Measurements from ENCODE around the gene KCTD5. TPM values are rescaled to one million over a fixed set of nuclear protein-coding genes. Genes with fewer than 3 reads are reported as not detected.

KCTD5 gene
- total RNA-seq, 6 experiments from 2014 or later = 7.3 to 22.8 (median 11.1) TPM

GRCh38 chr16:2708955-2709587 lies 26.7 kb downstream of the KCTD5 start:
- peak in 1 of 3 donors; percentile 17 for DNase-seq
- WGBS (ENCODE audit: insufficient coverage, low coverage, low lambda C conversion rate, missing lambda C conversion rate) = 91% methylated on average over 12 of the region's 22 CpGs
- Histone ChIP-seq H3K36me3 (peaks cover 0 to 25% (median 8%) of the 10 kb centered on the region in 4 donors), H3K27me3 (no peaks in the 10 kb centered on the region), H3K4me3 (no peak overlapping the region), H3K27ac (no peak overlapping the region), H3K9me3 (no peaks in the 10 kb centered on the region), H3K4me1 (peaks cover 0 to 1% (median 0%) of the 10 kb centered on the region in 4 donors)
- ATAC-seq = no peak
- intact Hi-C loops (cut with DNase I) = no loop called here
- no peak for TF ChIP-seq POLR2A (IDR thresholded peaks at IDR 0.05)
- TF ChIP-seq, protein P1, sequence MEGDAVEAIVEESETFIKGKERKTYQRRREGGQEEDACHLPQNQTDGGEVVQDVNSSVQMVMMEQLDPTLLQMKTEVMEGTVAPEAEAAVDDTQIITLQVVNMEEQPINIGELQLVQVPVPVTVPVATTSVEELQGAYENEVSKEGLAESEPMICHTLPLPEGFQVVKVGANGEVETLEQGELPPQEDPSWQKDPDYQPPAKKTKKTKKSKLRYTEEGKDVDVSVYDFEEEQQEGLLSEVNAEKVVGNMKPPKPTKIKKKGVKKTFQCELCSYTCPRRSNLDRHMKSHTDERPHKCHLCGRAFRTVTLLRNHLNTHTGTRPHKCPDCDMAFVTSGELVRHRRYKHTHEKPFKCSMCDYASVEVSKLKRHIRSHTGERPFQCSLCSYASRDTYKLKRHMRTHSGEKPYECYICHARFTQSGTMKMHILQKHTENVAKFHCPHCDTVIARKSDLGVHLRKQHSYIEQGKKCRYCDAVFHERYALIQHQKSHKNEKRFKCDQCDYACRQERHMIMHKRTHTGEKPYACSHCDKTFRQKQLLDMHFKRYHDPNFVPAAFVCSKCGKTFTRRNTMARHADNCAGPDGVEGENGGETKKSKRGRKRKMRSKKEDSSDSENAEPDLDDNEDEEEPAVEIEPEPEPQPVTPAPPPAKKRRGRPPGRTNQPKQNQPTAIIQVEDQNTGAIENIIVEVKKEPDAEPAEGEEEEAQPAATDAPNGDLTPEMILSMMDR (IDR thresholded peaks at IDR 0.05) = no peak

- WGBS (ENCODE audit: insufficient coverage, low coverage, low lambda C conversion rate, missing lambda C conversion rate) = no CpG with 5 or more reads among the region's 10 CpGs
- TF ChIP-seq POLR2A (IDR thresholded peaks at IDR 0.05) = no peak
- TF ChIP-seq, protein P1 (IDR thresholded peaks at IDR 0.05) = no peak
- Histone ChIP-seq H3K4me1 (no peaks in the 10 kb centered on the region), H3K27ac (no peak overlapping the region), H3K9me3 (no peaks in the 10 kb centered on the region), H3K27me3 (no peaks in the 10 kb centered on the region), H3K4me3 (no peak overlapping the region), H3K36me3 (peaks cover 0 to 24% (median 8%) of the 10 kb centered on the region in 4 donors)
- intact Hi-C loops (cut with DNase I) = no loop called here
- ATAC-seq = no peak
- peak in 1 of 3 donors; percentile 11 for DNase-seq
Observed at GRCh38 chr16:2709588-2709984, 27.3 kb downstream of the KCTD5 start.

GRCh38 chr16:2710021-2710710 lies 27.8 kb downstream of the KCTD5 start:
- no CpG with 5 or more reads among the region's 20 CpGs for WGBS (ENCODE audit: insufficient coverage, low coverage, low lambda C conversion rate, missing lambda C conversion rate)
- DNase-seq = peak in 1 of 3 donors; percentile 9
- no peak for ATAC-seq
- Histone ChIP-seq H3K4me3 (no peak overlapping the region), H3K27ac (no peak overlapping the region), H3K36me3 (peaks cover 0 to 18% (median 8%) of the 10 kb centered on the region in 4 donors), H3K9me3 (no peaks in the 10 kb centered on the region), H3K4me1 (no peaks in the 10 kb centered on the region), H3K27me3 (no peaks in the 10 kb centered on the region)
- TF ChIP-seq, protein P1 (IDR thresholded peaks at IDR 0.05) = no peak
- no peak for TF ChIP-seq POLR2A (IDR thresholded peaks at IDR 0.05)
- intact Hi-C loops (cut with DNase I) = no loop called here

DNA sequence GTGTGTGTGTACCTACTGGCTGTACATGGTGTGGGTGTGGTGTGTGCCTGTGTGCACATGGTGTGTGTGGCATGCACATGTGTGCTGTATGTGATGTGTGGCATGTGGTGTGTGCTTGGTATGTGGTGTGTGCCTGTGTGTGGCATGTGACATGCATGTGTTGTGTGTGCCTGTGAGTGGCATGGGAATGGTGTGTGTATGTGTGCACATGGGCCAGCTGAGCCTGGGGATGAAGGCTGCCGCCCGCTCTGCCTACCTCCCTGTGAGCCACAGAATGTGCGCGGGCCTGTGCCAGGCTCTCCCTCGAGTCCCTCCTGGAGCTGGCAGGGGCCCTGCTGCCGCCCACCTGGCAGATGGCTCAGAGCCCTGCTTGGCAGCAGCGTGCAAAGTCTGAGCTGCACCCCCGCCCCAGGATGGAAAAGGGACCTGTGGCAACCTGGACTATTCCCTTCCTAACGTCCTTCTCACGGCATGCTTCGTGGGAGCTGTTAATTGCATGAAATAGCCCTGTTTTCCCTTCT lies 28.4 kb downstream of the KCTD5 start:
- Histone ChIP-seq H3K4me3 (no peak overlapping the region), H3K27ac (no peak overlapping the region), H3K4me1 (no peaks in the 10 kb centered on the region), H3K36me3 (peaks cover 0 to 17% (median 8%) of the 10 kb centered on the region in 4 donors), H3K9me3 (no peaks in the 10 kb centered on the region), H3K27me3 (no peaks in the 10 kb centered on the region)
- 37% methylated on average over 3 of the region's 11 CpGs for WGBS (ENCODE audit: insufficient coverage, low coverage, low lambda C conversion rate, missing lambda C conversion rate)
- no peak for ATAC-seq
- intact Hi-C loops (cut with DNase I) = no loop called here
- peak in 1 of 3 donors; percentile 16 for DNase-seq
- TF ChIP-seq POLR2A (IDR thresholded peaks at IDR 0.05) = no peak
- TF ChIP-seq, protein P1 (IDR thresholded peaks at IDR 0.05) = no peak
